Heart left ventricle (tissue), 16 donors: ENCODE data around the gene IGFBPL1. TPM values are rescaled to one million over a fixed set of nuclear protein-coding genes. Genes with fewer than 3 reads are reported as not detected.

Experiments used
- ATAC-seq, 4 donors: fragments of 200-7000 bp; cut with Tn5 transposase; one replicate each; pipeline ENCODE4 v1.9.1; 2020 to 2022; ENCODE audit warnings: moderate library complexity in 4 of 4, mild to moderate bottlenecking in 3 of 4, moderate number of reproducible peaks in 1 of 4
- DNase-seq, 5 donors: peaks; one replicate each; pipeline ENCODE4 v3.0.0-alpha.2; 2020
- H3K27ac ChIP-seq, 12 donors: fragments of 200-600 bp; sonication (generic) in 4 of 12; one replicate each; pipeline versions ENCODE4 v1.5.0 to v1.8.0; 2016 to 2022; ENCODE audit warnings: mild to moderate bottlenecking in 2 of 12
- H3K27me3 ChIP-seq, 9 donors: fragments of 200-600 bp; sonication (generic) in 2 of 9; one replicate each; pipeline versions ENCODE4 v1.5.1 to v1.8.0; 2016 to 2022; ENCODE audit warnings: mild to moderate bottlenecking in 3 of 9
- H3K36me3 ChIP-seq, 9 donors: fragments of 200-600 bp; sonication (generic) in 2 of 9; one replicate each; pipeline versions ENCODE4 v1.5.0 to v1.8.0; 2018 to 2022; ENCODE audit warnings: mild to moderate bottlenecking in 2 of 9
- H3K4me1 ChIP-seq, 12 donors: fragments of 200-600 bp; sonication (generic) in 4 of 12; one replicate each; pipeline versions ENCODE4 v1.5.0 to v1.8.0; 2016 to 2022; ENCODE audit warnings: mild to moderate bottlenecking in 3 of 12
- H3K4me3 ChIP-seq, 12 donors: fragments of 200-600 bp; sonication (generic) in 4 of 12; one replicate each; pipeline versions ENCODE4 v1.5.0 to v1.8.0; 2017 to 2022; ENCODE audit warnings: mild to moderate bottlenecking in 9 of 12, moderate library complexity in 4 of 12
- H3K9me3 ChIP-seq, 12 donors: fragments of 200-600 bp; sonication (generic) in 4 of 12; one replicate each; pipeline versions ENCODE4 v1.5.0 to v1.8.0; 2016 to 2022; ENCODE audit warnings: mild to moderate bottlenecking in 1 of 12
- POLR2A ChIP-seq, 2 donors: fragments of 450-650 bp; IDR thresholded peaks; one replicate each; pipeline ENCODE4 v1.6.1; 2017; ENCODE audit warnings: antibody characterized with exemption in 2 of 2, mild to moderate bottlenecking in 2 of 2, moderate library complexity in 2 of 2
- WGBS, 4 donors: extraction: QIAGEN DNeasy Blood & Tissue Kit in 2 of 4; methylation state at CpG; one replicate each; pipeline versions ENCODE4 v1.1.5 to v1.1.7; 2013 to 2018; 5-methylcytosine and 5-hydroxymethylcytosine counted together
- intact Hi-C, 10 donors: fragments of 100-400 bp; cut with DNase I; formaldehyde crosslinking; loops; one replicate each; pipeline versions ENCODE4 v1.11.1 to v1.14.2; 2022
- polyA plus RNA-seq, 2 donors: library from polyadenylated mRNA; stranded (reverse); fragments of 200-250 nt; gene quantifications; one replicate each; pipeline ENCODE4 v1.2.3, GENCODE V29; 2013
- total RNA-seq, 9 donors: library from RNA; depleted of rRNA in 2 of 9; stranded (reverse); fragments of >200 nt in 2 of 9; fragmentation: NEBNext Ultra II Directional in 3 of 9; extraction: Animal tissue kit (Norgen Biotek cat#: 25700) in 3 of 9; gene quantifications; one replicate each; pipeline versions ENCODE4 v1.1.0 to v1.2.4, GENCODE V29; 2016 to 2023
- TF ChIP-seq, protein P1 (sequence below), 12 donors: fragments of 200-600 bp; sonication (generic) in 4 of 12; IDR thresholded peaks; one replicate each; pipeline versions ENCODE4 v1.5.0 to v1.8.0; 2018 to 2022; ENCODE audit warnings: antibody characterized with exemption in 12 of 12, mild to moderate bottlenecking in 5 of 12
- donor health status: ischemic (EF 13 %, LVEDD 7.1; RV severe dilation, severe dysfunction).
- donor health status: healthy with polysubstance abuse.
- donor health status: DM: no; HTN: yes; CAD: no.
- donor health status: DM: no; HTN: no; CAD: no.
- donor health status: ischemic (EF 25% LVEDD 6.9; RV normal size, moderate dysfunction).
- donor health status: ischemic (EF 25% LVEDD 5.7; RV mildly dilated, moderate dysfunction).
- donor health status: healthy.
- donor health status: DM: yes; HTN: yes; CAD: no.
- donor health status: ischemic (EF 35%, LVEDD 5.7; RV mildly dilated, moderate dysfunction).
- donor health status: nonischemic (EF 11% LVEDD 7.7; RV severe dilation, severe dysfunction).
- donor health status: DM: yes; HTN: yes; CAD: no.
- donor health status: PGD.
- donor health status: ischemic (EF 29% LVEDD 5.4; RV normal size, mild dysfunction).
- donor health status: nonischemic (EF 23%, LVEDD 6.1; RV moderate dilation, normal function).

Gene IGFBPL1
- total and polyA plus RNA-seq, 11 donors, result 0.19 to 0.26 TPM; not detected in 9

DNA sequence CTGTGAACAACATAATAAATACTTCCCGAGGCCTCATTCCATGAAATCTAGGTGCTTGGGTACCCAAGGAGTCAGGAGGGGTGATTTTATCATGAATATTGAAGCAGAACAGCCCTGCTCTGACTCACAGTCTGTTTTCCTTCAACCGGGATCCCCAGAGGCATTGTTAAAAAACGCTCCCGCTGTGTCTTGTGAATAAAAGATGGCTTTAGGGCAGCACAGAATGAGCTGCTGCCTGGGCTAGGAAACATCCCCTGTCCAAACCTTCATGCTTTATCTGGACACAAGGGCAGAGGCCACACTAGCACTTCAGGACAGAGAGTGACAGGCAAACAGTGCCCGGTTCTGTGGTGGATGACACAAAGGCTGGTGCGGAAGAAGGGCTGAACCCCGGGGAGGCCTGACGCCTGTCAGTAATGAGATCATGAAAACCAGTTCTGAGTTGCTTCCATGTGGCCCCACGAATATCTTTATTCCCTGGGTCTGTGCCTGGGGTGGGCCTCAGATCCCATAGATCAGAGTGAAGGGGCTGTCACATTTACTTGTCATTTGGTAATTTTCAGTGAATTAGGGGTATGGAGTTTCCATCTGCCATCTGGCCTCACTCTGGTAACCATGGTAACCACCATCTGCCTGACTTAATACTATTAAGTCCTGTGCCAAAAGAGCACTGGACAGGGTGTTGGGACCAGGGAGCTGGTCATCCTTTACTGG is 2.6 kb downstream of the IGFBPL1 start:
- Histone ChIP-seq H3K27me3 (peaks cover 0 to 61% (median 23%) of the 10 kb centered on the region in 9 donors), H3K4me3 (no peak overlapping the region), H3K4me1 (peaks cover 0 to 14% (median 0%) of the 10 kb centered on the region in 12 donors), H3K36me3 (no peaks in the 10 kb centered on the region), H3K9me3 (no peaks in the 10 kb centered on the region), H3K27ac (no peak overlapping the region)
- DNase-seq (no peak), ATAC-seq (no peak)
- 46 to 63% (median 53%) methylated on average over 9 of the region's 9 CpGs for WGBS, 4 donors
- TF ChIP-seq, protein P1, sequence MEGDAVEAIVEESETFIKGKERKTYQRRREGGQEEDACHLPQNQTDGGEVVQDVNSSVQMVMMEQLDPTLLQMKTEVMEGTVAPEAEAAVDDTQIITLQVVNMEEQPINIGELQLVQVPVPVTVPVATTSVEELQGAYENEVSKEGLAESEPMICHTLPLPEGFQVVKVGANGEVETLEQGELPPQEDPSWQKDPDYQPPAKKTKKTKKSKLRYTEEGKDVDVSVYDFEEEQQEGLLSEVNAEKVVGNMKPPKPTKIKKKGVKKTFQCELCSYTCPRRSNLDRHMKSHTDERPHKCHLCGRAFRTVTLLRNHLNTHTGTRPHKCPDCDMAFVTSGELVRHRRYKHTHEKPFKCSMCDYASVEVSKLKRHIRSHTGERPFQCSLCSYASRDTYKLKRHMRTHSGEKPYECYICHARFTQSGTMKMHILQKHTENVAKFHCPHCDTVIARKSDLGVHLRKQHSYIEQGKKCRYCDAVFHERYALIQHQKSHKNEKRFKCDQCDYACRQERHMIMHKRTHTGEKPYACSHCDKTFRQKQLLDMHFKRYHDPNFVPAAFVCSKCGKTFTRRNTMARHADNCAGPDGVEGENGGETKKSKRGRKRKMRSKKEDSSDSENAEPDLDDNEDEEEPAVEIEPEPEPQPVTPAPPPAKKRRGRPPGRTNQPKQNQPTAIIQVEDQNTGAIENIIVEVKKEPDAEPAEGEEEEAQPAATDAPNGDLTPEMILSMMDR (IDR thresholded peaks at IDR 0.05), result no peak
- TF ChIP-seq POLR2A (IDR thresholded peaks at IDR 0.05), result no peak
- intact Hi-C loops, result no loop called here

DNA sequence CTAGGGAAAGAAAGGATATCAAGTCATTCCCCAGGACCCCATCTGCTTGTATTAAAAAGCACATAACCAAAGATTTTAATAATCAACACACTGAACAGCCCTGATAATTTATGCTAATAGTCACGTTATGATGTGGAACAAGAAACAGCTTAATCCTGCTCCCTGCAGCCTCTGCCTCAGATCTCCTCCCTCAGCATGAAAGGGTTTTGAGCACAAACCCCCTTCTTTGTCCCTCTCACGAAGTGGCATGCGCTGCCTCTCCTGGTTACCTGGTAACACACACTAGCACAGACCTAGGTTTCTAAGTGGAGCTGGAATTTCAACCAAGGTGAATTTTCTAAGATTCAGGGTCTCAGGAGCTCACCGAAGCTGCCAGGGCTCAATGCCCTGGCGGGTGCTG is 5.1 kb downstream of the IGFBPL1 start:
- DNase-seq, result no peak
- ATAC-seq, result no peak
- TF ChIP-seq, protein P1 (IDR thresholded peaks at IDR 0.05), result no peak
- no peak for TF ChIP-seq POLR2A (IDR thresholded peaks at IDR 0.05)
- Histone ChIP-seq H3K4me1 (peaks cover 0 to 7% (median 0%) of the 10 kb centered on the region in 12 donors), H3K27ac (no peak overlapping the region), H3K9me3 (no peaks in the 10 kb centered on the region), H3K4me3 (no peak overlapping the region), H3K36me3 (no peaks in the 10 kb centered on the region), H3K27me3 (peaks cover 0 to 44% (median 22%) of the 10 kb centered on the region in 9 donors)
- WGBS, 4 donors, result 65 to 76% (median 74%) methylated on average over 5 of the region's 5 CpGs
- intact Hi-C loops, result no loop called here

DNA sequence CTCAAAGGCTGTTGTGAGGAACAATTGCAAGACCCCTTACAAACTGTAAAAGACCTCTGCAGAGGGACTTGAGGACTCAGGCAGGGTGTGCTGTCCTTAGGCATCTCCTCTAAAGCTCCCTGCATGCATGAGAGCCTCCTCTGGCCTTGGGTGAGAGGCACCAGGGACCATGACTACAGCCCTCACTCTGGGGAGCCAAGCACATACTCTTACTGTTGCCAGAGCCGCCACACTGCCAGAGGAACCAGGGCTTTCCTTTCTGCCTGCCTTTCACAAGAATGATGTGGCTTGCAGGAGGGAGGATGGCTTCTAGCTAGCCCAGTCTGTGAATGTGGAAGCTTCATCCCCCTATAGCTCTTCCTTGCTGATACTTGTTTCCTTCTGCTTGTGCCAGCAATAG is 5.9 kb downstream of the IGFBPL1 start:
- H3K9me3 ChIP-seq, result no peaks in the 10 kb centered on the region
- 71 to 89% (median 81%) methylated on average over 1 of the region's 1 CpG for WGBS, 4 donors
- intact Hi-C loops, result no loop called here
- DNase-seq (no peak), ATAC-seq (no peak)
- H3K36me3 ChIP-seq, result no peaks in the 10 kb centered on the region
- H3K27ac ChIP-seq, result no peak overlapping the region
- H3K4me3 ChIP-seq, result no peak overlapping the region
- no peak for TF ChIP-seq POLR2A (IDR thresholded peaks at IDR 0.05)
- TF ChIP-seq, protein P1 (IDR thresholded peaks at IDR 0.05), result no peak
- peaks cover 0 to 42% (median 17%) of the 10 kb centered on the region in 9 donors for H3K27me3 ChIP-seq
- no peaks in the 10 kb centered on the region for H3K4me1 ChIP-seq

DNA sequence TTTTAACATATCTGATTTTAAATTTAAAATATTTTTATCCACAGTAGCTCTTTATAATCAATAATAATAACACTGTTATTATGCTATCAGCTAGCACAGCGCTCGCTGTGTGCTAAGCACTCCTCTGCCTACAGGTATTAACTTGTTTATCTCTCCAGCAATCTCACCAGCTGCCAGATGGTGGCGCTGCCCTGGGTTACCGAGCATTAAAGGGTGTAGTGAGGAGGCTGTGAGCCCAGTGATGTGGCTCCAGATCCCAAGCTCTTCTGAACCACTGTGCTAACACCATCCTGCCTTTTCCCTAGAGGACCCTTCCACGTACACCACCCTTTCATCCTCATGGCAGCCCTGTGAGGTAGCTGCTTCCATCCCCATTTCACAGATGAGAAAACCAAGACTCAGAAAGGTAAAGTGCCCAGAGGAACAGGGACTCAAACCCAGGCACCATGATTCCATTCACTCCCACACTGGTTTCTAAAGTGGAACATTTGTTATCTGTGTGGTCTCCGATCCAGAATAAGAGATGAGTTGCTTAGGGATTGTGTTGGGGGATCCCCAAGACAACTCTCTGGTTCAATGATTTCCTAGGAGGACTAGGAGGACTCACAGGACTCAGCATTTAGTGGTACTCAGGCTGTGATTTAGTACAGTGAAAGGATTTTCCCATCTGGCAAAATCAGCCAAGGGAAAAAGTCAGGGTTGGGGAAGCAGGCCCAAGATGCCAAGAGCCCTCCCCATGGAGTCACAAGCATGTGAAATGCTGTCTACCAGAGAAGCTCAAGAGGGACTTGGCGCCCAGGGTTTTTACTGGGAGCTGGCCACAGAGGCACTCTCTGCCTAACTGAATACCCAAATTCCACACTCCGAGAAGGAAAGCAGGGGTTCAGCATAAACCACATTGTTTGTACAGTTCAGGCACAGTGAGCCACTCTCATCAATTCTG is 7.0 kb downstream of the IGFBPL1 start:
- intact Hi-C loops, result no loop called here
- no peaks in the 10 kb centered on the region for H3K9me3 ChIP-seq
- H3K27me3 ChIP-seq, result peaks cover 0 to 42% (median 11%) of the 10 kb centered on the region in 9 donors
- TF ChIP-seq POLR2A (IDR thresholded peaks at IDR 0.05), result no peak
- TF ChIP-seq, protein P1 (IDR thresholded peaks at IDR 0.05), result peak in 7 of 12 donors; percentile 14 to 37 (median 30)
- WGBS, 4 donors, result 63 to 67% (median 67%) methylated on average over 8 of the region's 8 CpGs
- H3K4me3 ChIP-seq, result no peak overlapping the region
- no peaks in the 10 kb centered on the region for H3K4me1 ChIP-seq
- ATAC-seq, result no peak
- H3K36me3 ChIP-seq, result no peaks in the 10 kb centered on the region
- no peak for DNase-seq
- H3K27ac ChIP-seq, result no peak overlapping the region
